GM18907 (cell line): ENCODE results near the gene C2orf66.
A peak's percentile ranks its signal among the peaks of the same experiment; 100 is the strongest.

Source experiments
- ATAC-seq: cut with Tn5 transposase; IDR thresholded peaks from one replicate; pipeline ENCODE4 v1.9.1; 2021; ENCODE audit warnings: mild to moderate bottlenecking, moderate library complexity; ENCODE audit not compliant: unreplicated experiment

Gene C2orf66

DNA sequence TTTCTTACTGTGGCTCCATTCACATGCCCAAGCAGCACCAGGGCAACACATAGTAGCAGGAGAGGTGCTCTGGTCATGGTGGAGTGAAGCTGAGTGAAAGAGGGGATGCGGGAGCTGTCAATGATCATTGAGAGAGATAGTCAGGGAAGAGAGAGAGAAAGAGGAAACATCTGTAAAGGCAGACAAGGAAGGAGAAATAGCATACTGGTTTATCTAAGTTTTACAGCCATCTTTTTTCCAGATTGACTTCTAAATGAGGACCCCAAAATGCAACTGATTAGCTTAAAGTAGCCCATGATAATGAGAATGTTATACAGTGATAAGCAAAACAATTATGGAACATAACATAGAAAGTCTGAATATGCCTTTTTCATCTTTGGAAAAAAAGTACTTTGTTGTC is at the start of gene C2orf66:
C2orf66 (minus strand) TSS at position 96 of the 400 bp plus-strand sequence; CDS start at position 77, 19 bp downstream.
- no peak for ATAC-seq

DNA sequence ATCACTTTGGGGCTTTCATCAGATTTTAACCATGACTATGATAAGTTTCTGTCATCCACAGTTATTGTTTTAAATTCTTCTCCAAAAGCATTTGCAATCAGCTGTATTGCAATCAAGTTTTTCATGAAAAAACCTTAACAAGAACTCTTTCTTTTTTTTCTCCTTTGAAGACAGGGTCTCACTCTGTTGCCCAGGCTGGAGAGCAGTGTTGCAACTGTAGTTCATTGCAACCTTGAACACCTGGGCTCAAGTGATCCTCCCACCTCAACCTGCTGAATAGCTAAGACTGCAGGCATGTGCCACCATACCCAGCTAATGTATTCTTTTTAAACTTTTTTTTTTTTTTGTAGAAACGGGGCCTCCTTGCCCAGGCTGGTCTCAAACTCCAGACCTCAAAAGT is 45.5 kb upstream of the C2orf66 start:
- no peak for ATAC-seq

DNA sequence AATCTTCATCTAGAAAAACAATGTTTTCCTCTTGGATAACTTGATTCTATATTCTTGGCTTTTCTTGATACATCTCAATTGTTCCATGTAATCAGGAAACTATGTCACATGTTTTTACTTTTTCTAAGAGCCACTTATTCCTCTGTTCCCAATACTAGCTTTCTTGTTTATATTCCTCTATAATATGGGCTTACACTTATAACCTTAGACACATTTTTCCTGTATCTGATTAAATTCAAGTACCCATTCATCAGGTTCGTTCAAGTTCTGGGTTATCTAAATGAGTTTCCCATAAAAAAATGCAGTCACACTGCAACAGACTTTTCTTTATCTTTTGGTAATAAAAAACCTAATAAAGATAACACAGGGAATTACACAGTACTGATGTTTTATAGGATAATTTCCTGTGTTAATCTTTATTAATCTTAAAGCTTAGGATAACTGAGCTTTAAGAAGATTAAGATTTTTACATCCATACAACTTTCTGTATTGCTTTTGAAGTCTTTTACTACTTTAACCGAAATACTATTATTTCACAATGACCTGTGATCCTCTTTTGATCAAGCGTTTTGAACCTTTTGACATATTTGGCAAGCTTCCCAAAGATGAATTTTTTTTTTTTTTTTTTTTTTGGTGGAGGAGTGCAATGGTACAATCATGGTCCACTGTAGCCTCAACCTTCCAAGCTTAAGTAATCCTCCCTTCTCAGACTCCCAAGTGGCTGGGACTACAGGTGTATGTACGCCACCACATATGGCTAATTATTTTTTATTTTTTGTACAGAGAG is 44.3 kb upstream of the C2orf66 start:
- no peak for ATAC-seq

DNA sequence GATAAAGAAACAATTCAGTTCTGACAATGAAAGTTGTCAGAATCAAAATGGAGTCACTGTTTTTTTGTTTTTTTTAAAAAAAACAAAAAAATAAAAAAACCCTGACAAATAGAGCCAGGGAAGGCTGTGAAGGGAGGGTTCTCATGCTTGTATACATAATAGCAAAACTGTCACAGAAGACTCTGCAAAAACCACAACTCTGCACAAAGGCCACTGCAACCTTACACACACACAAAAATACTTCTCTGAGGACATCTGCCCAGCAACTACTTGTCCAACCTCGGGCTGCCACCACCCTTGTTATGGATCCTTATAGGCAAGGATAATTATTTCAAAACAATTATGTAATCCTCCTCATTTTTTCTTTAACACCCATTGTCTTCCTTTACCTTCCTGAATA is 41.9 kb upstream of the C2orf66 start:
- ATAC-seq: no peak

DNA sequence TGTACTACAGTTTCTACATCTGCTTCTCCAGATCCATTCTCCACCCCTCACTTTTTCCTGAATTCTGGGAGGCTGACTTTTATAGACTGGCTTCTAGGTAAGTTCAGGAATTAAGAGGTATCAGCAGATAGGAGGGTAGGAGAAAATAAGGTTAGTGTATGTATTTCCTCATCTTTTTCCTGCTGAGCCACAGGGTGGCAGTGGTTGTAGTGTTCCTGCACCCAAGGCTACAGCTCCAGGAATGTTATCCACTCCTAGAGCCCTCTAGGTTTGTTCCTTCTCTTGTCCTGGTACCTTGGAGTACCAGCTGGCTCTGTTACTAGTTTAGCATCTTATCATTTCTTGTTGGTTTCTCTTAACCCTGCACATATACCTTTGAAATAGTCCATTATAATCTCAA is 40.7 kb upstream of the C2orf66 start:
- no peak for ATAC-seq

DNA sequence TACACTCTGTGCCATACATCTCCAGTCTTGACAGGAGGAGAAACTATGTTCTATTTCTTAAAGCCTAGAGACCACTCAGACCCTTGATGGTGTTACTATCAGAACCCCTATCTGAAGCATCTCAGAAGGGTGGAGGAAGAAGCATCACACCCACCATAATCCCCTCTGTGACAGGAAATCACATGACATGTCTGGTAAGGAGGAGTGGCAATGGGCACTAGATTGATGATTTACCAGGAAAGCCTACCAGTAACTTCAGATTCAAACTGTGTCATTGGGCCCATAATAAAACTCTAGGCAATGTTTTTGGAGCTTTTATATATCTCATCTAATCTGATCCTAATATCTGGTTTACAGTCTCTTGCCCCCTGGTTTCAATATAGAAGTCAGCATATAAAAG is 37.1 kb upstream of the C2orf66 start:
- ATAC-seq: peak; percentile 60

GRCh38 chr2:196845371-196845770 is 36.2 kb upstream of the C2orf66 start:
- no peak for ATAC-seq

GRCh38 chr2:196840171-196840570 is 31.0 kb upstream of the C2orf66 start:
- no peak for ATAC-seq

DNA sequence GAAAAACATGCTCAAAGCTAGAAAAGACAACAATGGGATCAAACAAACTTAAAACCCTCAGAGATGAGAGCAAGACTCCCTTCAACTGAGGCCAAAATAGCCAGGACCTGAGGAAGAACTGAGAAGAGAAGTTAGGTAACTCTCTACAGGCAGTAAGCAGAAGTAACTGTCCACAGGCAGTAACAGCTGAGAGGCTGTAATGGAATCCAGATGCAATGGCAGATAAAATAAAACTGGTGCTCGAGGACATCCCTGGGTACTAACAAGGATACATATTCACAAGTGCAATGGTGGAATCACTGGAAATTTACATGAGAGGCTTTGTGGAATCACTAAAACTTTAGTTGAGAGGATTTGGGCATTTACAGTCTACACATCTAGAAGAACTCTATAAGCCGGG is 30.4 kb upstream of the C2orf66 start:
- ATAC-seq: no peak

- no peak for ATAC-seq
Measured at GRCh38 chr2:196836440-196836839, 27.3 kb upstream of the C2orf66 start.

DNA sequence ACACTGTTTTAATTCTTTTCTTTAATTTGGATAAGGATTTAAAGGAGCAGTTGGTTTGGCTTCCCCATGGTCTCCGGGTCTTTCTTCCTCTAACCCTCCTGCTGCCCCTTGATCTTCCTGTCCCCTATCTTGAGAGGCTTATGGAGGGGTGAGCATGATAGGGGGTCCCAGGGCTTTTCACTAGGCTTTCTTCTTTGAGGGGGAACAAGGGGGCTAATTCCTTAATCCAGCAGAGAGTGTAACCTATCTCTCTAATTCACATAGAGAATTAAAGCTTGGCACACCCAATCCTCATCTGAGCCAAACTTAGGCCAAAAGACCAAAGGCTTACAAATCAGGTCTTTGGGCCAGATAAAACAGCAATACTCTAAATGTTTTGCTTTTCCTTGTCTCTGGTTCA is 21.5 kb upstream of the C2orf66 start:
- ATAC-seq: no peak

- no peak for ATAC-seq
Measured at GRCh38 chr2:196827356-196827755, 18.2 kb upstream of the C2orf66 start.

- ATAC-seq: no peak
Measured at GRCh38 chr2:196823750-196824522, 14.8 kb upstream of the C2orf66 start.

GRCh38 chr2:196821195-196821594 is 12.0 kb upstream of the C2orf66 start:
- no peak for ATAC-seq

DNA sequence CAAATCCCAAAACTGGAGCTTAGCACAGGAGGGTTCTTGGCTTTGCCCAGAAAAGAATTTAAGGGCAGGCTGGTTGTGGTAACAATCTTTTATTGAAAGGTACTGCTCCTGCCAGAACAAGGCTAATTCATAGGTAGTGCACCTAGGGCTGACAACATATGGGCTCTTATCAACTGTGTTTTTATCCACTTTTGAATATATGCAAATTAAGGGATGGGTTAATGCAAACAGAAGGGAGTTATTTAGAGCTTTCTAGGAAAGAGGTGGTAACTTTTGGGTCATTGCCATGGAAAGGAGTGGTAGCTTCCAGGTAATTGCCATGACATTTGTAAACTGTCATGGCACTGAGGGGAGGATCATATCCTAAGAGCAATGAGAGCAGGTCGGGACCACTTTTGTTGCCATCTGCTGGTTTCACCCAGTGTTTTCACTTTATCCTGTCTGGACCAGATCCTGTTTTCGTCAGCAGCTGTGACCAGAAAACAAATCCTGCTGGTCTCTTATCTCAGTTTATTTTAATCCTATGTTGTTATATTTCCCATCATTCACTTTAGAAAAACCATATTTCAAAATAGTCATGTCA is 981 bp downstream of the C2orf66 start:
- no peak for ATAC-seq

DNA sequence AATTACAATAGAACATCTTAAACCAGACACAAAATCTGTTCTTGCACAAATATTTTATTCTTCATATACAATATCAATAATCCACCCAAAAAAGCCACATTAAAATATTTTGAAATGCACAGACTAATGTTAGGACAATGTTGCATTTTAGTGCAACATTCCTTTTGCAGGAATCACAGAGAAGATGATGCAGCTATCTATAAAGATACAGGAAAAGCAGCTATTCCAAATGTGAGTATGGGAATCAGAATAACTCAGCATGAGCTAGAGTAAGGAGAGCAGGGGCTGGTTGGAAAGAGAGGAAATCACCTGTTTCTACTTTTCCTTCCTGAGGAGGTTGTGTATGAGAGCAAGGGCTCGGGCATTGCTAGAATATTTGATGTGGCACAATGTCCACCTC is 4.8 kb downstream of the C2orf66 start:
- no peak for ATAC-seq

DNA sequence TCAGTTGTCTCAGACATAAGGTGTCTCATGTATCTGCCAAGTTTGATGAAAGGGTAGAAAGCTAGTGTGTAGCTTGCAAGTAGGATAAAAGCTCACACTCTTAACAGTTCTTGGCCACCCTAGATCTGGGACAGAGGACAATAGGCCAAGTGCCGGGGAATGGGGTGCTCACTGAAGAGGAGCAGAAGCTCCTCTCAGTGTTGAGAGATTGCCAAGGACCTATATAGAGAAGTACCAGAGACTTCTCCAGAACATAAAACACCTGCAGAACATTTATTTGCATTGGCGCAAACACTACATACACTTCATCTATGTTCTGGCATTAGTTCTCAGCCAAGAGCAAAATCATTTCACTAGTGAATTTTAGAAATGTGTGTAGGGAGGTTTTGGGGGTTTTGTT is 6.8 kb downstream of the C2orf66 start:
- ATAC-seq: no peak

DNA sequence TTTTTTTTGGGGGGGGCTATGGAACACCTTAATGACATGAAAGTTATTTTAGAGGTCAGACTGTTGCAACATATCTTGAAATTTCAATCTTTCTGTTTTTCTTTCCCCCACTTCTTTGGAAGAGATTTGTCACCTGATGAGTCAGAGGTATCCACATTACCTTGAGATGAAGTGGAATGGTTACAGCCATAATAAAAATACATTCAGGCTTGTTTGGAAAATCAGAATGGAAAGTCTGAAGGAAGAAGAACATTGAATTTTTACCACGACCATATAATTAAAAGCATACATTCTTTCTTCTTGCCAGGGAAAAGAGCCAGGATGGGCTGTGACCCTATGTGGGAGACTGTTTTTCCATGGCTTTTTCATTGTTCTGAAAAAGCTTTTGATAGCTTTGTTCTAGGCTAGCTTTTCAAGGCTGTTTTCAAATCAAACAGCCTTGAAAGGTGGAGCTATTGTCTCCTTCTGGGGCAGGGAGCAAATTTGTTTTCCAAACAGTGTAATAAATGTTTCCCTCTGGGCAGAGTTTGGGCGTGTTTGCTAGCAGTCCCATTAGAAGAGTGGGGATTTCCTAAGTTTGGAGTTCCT is 7.4 kb downstream of the C2orf66 start:
- no peak for ATAC-seq

GRCh38 chr2:196798980-196799379 is 10.2 kb downstream of the C2orf66 start:
- peak; percentile 16 for ATAC-seq

DNA sequence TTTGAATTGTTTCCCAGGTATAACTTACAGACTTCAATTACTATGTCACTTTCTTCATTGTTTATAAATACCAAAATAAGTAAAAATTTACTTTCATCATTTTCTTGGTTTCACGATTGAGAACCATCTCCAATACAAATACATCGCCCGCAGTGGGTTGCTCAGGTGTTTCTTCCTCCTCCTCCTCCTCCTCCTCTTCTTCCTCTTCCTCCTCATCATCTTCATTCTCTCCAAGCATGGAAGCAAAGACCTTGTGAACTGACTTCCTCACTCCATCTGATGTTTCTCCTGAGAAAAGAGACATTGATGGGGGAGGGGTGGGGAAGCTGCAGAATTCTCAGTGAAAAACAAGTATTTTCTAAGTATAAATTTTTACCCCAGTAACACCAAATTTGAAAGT is 16.3 kb downstream of the C2orf66 start:
- ATAC-seq: no peak

GRCh38 chr2:196783431-196784094 is 25.6 kb downstream of the C2orf66 start:
- peak; percentile 49 for ATAC-seq
